Measurements from ENCODE around the gene GYG1. TPM values are rescaled to one million over a fixed set of nuclear protein-coding genes. Genes with fewer than 3 reads are reported as not detected.

GYG1 gene
- total RNA-seq, 2 experiments from 2014 or later: 13.5 to 13.9 TPM

DNA sequence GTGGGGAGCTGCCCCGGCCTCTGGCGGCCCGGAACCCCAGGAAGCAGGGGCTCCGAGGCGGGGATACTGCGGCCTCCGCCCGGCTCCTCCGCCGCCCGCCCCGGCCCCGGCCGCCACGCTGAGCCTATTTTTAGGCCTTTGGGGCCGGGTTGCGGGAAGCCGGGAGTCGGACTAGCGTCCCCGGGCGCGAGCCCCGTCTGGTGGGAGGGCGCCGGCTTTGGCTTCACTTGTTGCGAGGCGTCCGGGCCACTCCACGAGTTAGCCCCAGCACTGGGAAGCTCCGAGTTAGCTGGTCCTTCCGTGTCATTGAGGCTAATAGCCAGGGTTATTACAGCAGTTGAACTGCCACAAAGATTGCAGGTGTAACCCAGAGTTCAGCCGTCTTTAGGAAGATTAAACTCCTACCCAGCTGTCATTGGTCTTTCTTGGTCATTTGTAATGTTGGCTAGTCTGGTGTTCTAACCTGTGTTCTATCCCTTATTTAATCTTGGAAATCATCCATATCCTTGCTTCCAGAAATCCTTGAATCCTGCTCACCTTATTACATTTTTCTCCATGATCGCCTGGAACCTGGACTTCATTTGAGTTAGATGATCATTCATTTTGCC lies 791 bp downstream of the GYG1 start:
- intact Hi-C loops (cut with micrococcal nuclease): loop anchor here (10.0 kb wide), 2 partner anchors 763 to 823 kb away; partner anchors contain the start of genes COMMD2 and RNF13
- no peaks in the 10 kb centered on the region for H3K27me3 Mint-ChIP-seq (ENCODE audit: low read depth)
- peaks cover 19% of the 10 kb centered on the region for H3K4me1 Mint-ChIP-seq (ENCODE audit: low read depth)
- peak; percentile 26 for DNase-seq
- H3K36me3 Mint-ChIP-seq (ENCODE audit: low read depth): peaks cover 17% of the 10 kb centered on the region
- peak overlapping the region; percentile 61 for H3K4me3 Mint-ChIP-seq
- CTCF ChIA-PET: interaction anchor here (1.8 kb wide), 1 partner anchor 9 kb away, joined by 5 read pairs; no protein-coding TSS in a partner anchor
- H3K9me3 Mint-ChIP-seq: no peaks in the 10 kb centered on the region
- no peak overlapping the region for H3K27ac Mint-ChIP-seq

DNA sequence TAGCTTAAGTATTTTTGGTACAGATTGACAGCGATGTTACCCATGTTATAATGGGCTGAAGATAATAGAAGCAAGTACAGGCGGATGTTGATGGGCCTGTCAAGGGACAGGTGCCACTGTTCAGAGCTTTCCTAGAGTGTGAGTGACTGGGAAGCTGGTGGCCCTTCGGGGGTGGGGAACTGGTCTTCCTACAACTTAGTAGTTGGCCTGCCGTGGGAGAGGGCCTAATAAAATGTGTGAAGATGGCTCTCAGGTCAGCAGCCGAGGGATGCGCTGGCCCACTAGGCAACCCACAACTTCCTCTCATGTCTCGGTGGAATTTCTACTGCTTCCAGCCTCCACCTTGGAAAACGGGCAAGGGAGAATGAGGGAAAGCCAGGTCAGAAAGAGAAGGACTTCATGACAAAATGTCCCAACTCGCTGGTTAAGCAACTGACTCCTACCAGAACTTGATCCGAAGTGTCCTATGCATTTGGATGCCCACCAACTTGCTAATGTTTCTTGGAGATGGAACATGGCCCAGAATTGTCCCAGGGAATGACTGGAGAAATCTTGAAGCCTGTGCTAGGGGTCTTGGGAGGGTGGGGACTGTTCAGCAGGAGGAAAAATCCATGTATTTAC lies 1.4 kb downstream of the GYG1 start:
- intact Hi-C loops (cut with micrococcal nuclease): loop anchor here (10.0 kb wide), 2 partner anchors 762 to 822 kb away; partner anchors contain the start of genes COMMD2 and RNF13
- no peak for DNase-seq
- Mint-ChIP-seq H3K27ac (no peak overlapping the region), H3K9me3 (no peaks in the 10 kb centered on the region), H3K4me1 (ENCODE audit: low read depth) (peaks cover 19% of the 10 kb centered on the region), H3K27me3 (ENCODE audit: low read depth) (no peaks in the 10 kb centered on the region), H3K4me3 (peak overlapping the region; percentile 61), H3K36me3 (ENCODE audit: low read depth) (peaks cover 17% of the 10 kb centered on the region)
- CTCF ChIA-PET: interaction anchor here (1.8 kb wide), 1 partner anchor 8 kb away, joined by 5 read pairs; no protein-coding TSS in a partner anchor

DNA sequence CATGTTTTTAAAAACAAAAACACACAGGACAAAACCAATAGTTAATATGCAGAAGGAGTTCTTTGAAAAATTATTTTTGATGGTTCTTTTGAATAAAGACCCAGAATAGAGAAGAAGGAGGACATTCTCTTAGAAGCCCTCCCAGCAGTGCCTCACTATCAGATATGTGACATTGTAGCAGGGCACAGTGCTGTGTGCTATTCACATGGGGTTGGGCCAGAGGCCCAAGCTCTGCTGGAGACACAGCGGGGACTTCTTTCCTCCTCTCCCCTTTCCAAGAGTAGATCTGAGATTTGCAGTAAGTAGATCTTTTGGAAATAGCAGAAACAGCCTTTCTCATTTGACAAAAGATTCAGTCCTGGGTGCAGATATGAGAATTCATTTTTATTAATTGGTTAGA lies 6.3 kb downstream of the GYG1 start:
- Mint-ChIP-seq H3K27me3 (ENCODE audit: low read depth) (no peaks in the 10 kb centered on the region), H3K4me3 (no peak overlapping the region), H3K9me3 (no peaks in the 10 kb centered on the region), H3K4me1 (ENCODE audit: low read depth) (peaks cover 22% of the 10 kb centered on the region), H3K27ac (no peak overlapping the region), H3K36me3 (ENCODE audit: low read depth) (peaks cover 26% of the 10 kb centered on the region)
- intact Hi-C loops (cut with micrococcal nuclease): loop anchor here (10.0 kb wide), 2 partner anchors 757 to 817 kb away; partner anchors contain the start of genes COMMD2 and RNF13
- no peak for DNase-seq
- CTCF ChIA-PET: interaction anchor here (0.5 kb wide), 1 partner anchor 11 kb away, joined by 3 read pairs; no protein-coding TSS in a partner anchor

DNA sequence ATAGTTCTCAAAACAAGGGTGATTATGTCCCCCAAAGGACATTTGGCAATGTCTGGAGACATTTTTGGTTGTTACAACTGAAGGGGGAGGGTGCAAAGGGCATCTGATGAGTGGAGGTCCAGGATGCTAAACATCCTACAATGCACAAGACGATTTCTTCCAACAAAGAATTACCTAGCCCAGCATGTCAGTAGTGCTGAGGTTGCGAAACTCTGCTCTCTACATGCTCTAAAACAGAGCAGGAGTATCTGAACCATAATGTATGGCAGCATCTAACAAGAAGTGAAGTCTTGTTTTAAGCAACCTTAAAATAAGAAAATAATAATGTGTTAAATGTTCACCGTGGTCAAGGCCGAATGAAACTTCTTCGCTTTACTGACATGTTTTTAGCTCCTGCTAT lies 7.0 kb downstream of the GYG1 start:
- intact Hi-C loops (cut with micrococcal nuclease): loop anchor here (10.0 kb wide), 2 partner anchors 757 to 817 kb away; partner anchors contain the start of genes COMMD2 and RNF13
- H3K4me3 Mint-ChIP-seq: no peak overlapping the region
- peaks cover 26% of the 10 kb centered on the region for H3K36me3 Mint-ChIP-seq (ENCODE audit: low read depth)
- H3K27ac Mint-ChIP-seq: no peak overlapping the region
- H3K9me3 Mint-ChIP-seq: no peaks in the 10 kb centered on the region
- H3K27me3 Mint-ChIP-seq (ENCODE audit: low read depth): no peaks in the 10 kb centered on the region
- CTCF ChIA-PET: interaction anchor here (0.5 kb wide), 1 partner anchor 10 kb away, joined by 3 read pairs; no protein-coding TSS in a partner anchor
- no peak for DNase-seq
- H3K4me1 Mint-ChIP-seq (ENCODE audit: low read depth): peaks cover 16% of the 10 kb centered on the region

DNA sequence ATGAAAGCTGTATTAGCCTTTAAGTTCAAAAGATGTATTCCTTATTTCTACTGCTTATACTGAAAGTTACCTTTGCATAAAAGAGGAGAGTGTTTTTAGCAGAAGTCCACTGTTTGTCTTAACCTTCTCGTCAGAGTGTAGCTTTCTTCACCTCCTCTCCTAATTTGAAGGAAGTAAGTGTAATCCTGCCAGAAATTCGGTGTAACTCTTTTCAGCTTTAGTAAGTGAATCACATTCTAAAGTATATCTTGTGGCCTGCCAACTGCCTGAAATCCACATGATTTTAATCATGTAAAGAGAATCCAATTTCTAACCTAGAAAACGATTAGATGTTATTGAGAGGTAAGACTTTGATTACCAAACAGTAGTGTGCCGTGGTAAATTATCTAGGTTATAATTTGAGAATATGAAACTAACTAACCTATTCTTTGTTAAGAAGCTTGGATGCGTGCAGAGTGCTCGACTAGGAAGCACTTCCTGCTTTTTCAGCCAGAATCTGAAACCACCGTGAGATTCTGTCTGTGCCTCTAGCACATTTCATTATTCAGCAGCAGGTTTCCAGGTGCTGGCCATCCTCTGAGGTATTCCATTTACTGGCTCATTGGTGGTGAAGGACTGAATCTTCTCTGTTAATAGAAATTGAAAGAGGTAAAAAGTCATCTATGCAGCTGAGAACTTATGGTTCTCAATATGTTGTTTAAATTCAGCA lies 7.5 kb downstream of the GYG1 start:
- CTCF ChIA-PET: interaction anchor here (0.6 to 1.7 kb wide), 2 partner anchors 10 to 246 kb away, joined by 3 to 4 read pairs; no protein-coding TSS in a partner anchor
- peaks cover 15% of the 10 kb centered on the region for H3K4me1 Mint-ChIP-seq (ENCODE audit: low read depth)
- no peak overlapping the region for H3K4me3 Mint-ChIP-seq
- intact Hi-C loops (cut with micrococcal nuclease): loop anchor here (10.0 kb wide), 2 partner anchors 756 to 816 kb away; partner anchors contain the start of genes COMMD2 and RNF13
- no peaks in the 10 kb centered on the region for H3K27me3 Mint-ChIP-seq (ENCODE audit: low read depth)
- H3K9me3 Mint-ChIP-seq: no peaks in the 10 kb centered on the region
- DNase-seq: peak; percentile 32
- H3K36me3 Mint-ChIP-seq (ENCODE audit: low read depth): peaks cover 28% of the 10 kb centered on the region
- no peak overlapping the region for H3K27ac Mint-ChIP-seq

DNA sequence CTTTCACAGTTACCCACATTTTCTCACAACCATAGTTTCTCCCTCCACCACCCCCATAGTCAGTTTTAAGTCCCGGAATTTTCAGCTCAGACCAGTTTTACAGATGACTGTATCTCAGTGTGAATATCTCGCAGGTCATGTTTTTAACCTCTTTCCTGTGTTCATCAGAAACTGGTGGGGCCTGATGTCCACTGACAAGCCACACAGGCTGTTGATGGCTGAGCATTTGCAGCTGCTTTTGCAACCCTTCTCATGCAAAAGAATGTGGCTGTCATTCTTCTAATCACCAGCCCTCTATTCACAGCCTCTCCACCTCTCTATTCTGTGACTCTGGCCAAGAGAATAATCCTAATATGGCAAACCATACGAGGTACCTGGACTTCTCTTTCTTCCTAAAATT lies 8.5 kb downstream of the GYG1 start:
- no peak overlapping the region for H3K4me3 Mint-ChIP-seq
- H3K4me1 Mint-ChIP-seq (ENCODE audit: low read depth): peaks cover 17% of the 10 kb centered on the region
- peaks cover 32% of the 10 kb centered on the region for H3K36me3 Mint-ChIP-seq (ENCODE audit: low read depth)
- no peak for DNase-seq
- no peak overlapping the region for H3K27ac Mint-ChIP-seq
- no peaks in the 10 kb centered on the region for H3K9me3 Mint-ChIP-seq
- H3K27me3 Mint-ChIP-seq (ENCODE audit: low read depth): no peaks in the 10 kb centered on the region
- intact Hi-C loops (cut with micrococcal nuclease): loop anchor here (10.0 kb wide), 2 partner anchors 755 to 815 kb away; partner anchors contain the start of genes COMMD2 and RNF13
- CTCF ChIA-PET: interaction anchor here (1.7 to 2.2 kb wide), 2 partner anchors 8 to 11 kb away, joined by 3 to 5 read pairs; partner anchors contain the start of gene GYG1

DNA sequence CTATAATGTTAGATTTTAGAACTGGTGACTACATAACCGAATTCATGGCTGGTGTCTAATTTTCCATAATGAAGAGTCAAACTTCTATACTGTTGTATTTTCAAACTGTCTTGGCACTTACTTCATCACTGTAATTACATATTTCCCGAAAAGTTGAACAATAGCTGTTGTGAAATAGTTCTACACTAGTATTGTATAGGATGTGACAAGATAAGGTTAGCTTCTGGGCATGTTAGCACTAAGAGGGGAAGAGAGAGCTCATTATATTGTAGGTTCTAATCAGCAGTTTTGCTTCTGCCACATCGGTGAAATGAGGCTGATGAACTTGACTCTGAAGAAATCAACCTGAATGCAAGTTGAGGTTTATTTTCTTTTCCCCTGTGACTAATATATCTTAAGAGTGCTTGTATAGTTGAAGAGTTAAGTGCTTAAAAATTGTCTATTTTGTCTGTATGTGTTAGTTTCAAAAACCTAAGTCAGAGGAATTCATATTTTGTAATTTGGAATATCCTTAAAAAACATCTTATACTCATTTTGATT lies 8.9 kb downstream of the GYG1 start:
- CTCF ChIA-PET: interaction anchor here (0.5 to 2.2 kb wide), 3 partner anchors 8 to 175 kb away, joined by 3 to 5 read pairs (median 4); partner anchors contain the start of gene GYG1
- H3K27me3 Mint-ChIP-seq (ENCODE audit: low read depth): no peaks in the 10 kb centered on the region
- intact Hi-C loops (cut with micrococcal nuclease): no loop called here
- no peak overlapping the region for H3K27ac Mint-ChIP-seq
- no peaks in the 10 kb centered on the region for H3K9me3 Mint-ChIP-seq
- peaks cover 17% of the 10 kb centered on the region for H3K4me1 Mint-ChIP-seq (ENCODE audit: low read depth)
- H3K4me3 Mint-ChIP-seq: no peak overlapping the region
- H3K36me3 Mint-ChIP-seq (ENCODE audit: low read depth): peaks cover 31% of the 10 kb centered on the region
- DNase-seq: no peak

DNA sequence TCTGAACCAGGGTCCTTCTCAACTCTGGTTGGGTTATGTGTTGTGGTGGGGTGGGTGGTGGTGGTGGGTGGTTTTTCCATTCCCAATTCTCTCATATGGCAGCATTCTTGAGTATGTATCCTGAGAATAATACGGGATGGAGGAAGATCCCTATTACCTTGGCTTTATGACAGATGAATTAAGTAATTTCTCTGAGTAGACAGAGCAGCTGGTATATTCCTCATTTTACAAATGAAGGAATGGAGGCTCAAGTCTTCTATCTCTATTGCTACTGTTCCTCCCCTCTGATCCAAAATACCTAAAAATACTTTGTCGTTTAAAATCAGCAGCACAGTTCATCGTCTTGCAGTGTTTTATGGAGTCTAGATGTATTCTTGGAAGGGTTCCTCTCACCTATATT lies 10.4 kb downstream of the GYG1 start:
- H3K4me1 Mint-ChIP-seq (ENCODE audit: low read depth): peaks cover 17% of the 10 kb centered on the region
- peaks cover 24% of the 10 kb centered on the region for H3K36me3 Mint-ChIP-seq (ENCODE audit: low read depth)
- intact Hi-C loops (cut with micrococcal nuclease): no loop called here
- no peaks in the 10 kb centered on the region for H3K9me3 Mint-ChIP-seq
- H3K27me3 Mint-ChIP-seq (ENCODE audit: low read depth): no peaks in the 10 kb centered on the region
- CTCF ChIA-PET: interaction anchor here (0.9 to 2.2 kb wide), 2 partner anchors 10 to 12 kb away, joined by 3 to 5 read pairs; partner anchors contain the start of gene GYG1
- H3K27ac Mint-ChIP-seq: no peak overlapping the region
- no peak for DNase-seq
- H3K4me3 Mint-ChIP-seq: no peak overlapping the region

DNA sequence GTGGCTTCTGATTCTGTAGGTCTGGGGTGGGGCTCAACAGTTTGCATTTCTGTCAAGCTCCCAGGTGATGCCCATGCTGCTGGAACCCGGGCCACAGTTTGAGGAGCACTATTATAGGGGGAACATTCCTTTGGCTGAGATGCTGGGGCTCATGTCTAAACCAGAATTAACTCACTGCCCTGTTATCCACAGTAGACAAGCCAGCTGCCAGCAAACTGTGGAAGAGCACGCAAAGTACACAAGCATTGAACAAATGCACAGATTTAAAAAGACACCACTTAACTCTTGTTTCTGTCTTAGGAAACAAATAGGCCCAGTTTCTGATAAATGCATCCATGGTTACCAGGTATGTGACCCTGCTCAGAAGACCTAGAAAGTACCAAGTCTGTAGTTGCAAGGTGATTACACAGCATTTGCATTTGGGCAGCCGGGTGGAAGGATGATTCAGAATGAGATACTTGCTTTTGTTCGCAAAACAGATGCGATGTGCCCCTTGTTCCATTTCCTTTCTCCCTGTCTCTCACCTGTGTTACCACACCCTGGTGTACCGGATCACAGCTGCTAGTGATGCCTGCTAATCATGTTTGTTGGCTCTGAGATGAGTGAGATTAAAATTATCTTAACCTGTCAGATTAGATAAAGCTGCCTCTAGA lies 12.4 kb downstream of the GYG1 start:
- intact Hi-C loops (cut with micrococcal nuclease): no loop called here
- Mint-ChIP-seq H3K4me3 (no peak overlapping the region), H3K4me1 (ENCODE audit: low read depth) (peaks cover 14% of the 10 kb centered on the region), H3K27ac (no peak overlapping the region), H3K9me3 (no peaks in the 10 kb centered on the region), H3K36me3 (ENCODE audit: low read depth) (peaks cover 30% of the 10 kb centered on the region), H3K27me3 (ENCODE audit: low read depth) (no peaks in the 10 kb centered on the region)
- CTCF ChIA-PET: interaction anchor here (0.6 kb wide), 1 partner anchor 900 kb away, joined by 3 read pairs; no protein-coding TSS in a partner anchor
- DNase-seq: peak; percentile 12

DNA sequence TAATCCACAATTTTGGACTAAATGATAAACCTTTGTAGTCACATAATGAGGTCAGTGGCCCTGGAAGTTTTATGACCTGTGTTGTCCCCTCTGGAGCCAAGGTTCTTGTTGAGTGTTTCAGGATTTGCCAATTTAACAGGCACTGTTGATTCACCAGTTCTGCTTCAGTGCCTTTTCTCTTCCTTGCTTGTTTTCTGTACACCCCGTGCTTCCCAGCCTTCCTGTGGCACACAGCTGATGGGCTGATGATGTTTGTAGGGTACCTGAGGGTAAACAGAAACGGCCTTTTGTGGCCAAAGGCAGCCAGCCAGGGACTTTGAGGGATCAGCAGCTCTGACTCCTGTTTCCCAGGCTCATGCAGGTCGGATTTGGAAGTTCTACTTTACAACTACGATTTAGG lies 13.3 kb downstream of the GYG1 start:
- Mint-ChIP-seq H3K27ac (no peak overlapping the region), H3K4me1 (ENCODE audit: low read depth) (peaks cover 7% of the 10 kb centered on the region), H3K36me3 (ENCODE audit: low read depth) (peaks cover 31% of the 10 kb centered on the region), H3K27me3 (ENCODE audit: low read depth) (no peaks in the 10 kb centered on the region), H3K4me3 (no peak overlapping the region), H3K9me3 (no peaks in the 10 kb centered on the region)
- CTCF ChIA-PET: no interaction called here
- DNase-seq: no peak
- intact Hi-C loops (cut with micrococcal nuclease): no loop called here

DNA sequence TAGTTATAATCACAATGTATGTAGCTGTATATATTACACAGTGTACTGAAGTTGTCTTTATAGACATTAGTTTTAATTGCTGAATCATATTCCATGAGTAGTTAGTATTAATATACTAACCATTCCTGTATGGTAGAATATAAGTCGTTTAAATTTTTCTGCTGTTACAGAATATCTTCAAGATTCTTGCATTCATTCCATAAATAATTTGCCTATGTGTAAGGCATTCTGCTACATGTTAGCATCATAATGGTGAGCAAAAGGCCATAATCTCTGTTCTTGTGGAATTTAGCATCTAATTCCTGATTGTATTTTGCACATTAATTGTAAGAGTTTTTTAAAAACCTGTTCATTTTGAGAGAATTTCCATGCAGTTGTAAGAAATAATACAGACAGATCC lies 14.1 kb downstream of the GYG1 start:
- intact Hi-C loops (cut with micrococcal nuclease): no loop called here
- CTCF ChIA-PET: no interaction called here
- Mint-ChIP-seq H3K36me3 (ENCODE audit: low read depth) (peaks cover 34% of the 10 kb centered on the region), H3K27ac (no peak overlapping the region), H3K4me1 (ENCODE audit: low read depth) (peaks cover 5% of the 10 kb centered on the region), H3K27me3 (ENCODE audit: low read depth) (no peaks in the 10 kb centered on the region), H3K4me3 (no peak overlapping the region), H3K9me3 (no peaks in the 10 kb centered on the region)
- no peak for DNase-seq

Data from activated naive CD4-positive, alpha-beta T cell treated with anti-CD3 and anti-CD28 coated beads for 36 hours (primary cell).